Progenitor cell of endocrine pancreas (in vitro differentiated cells): ENCODE data around the gene NTSR1. TPM values are rescaled to one million over a fixed set of nuclear protein-coding genes. Genes with fewer than 3 reads are reported as not detected.

Experiments used
- DNase-seq: peaks from one replicate; pipeline ENCODE4 v3.0.0; 2021; ENCODE audit warnings: low spot score; ENCODE audit not compliant: unreplicated experiment
- H3K27ac Mint-ChIP-seq: 2 replicates; pipeline ENCODE4 v1.8.0; 2021; ENCODE audit warnings: mild to moderate bottlenecking, moderate library complexity, mixed read lengths
- H3K27me3 Mint-ChIP-seq: 2 replicates; pipeline ENCODE4 v1.8.0; 2021; ENCODE audit warnings: mixed read lengths
- H3K36me3 Mint-ChIP-seq: 2 replicates; pipeline ENCODE4 v1.8.0; 2022; ENCODE audit warnings: mixed read lengths; ENCODE audit not compliant: insufficient read depth
- H3K4me1 Mint-ChIP-seq: 2 replicates; pipeline ENCODE4 v1.8.0; 2021; ENCODE audit warnings: low read depth, mixed read lengths
- H3K4me3 Mint-ChIP-seq: 2 replicates; pipeline ENCODE4 v1.8.0; 2021; ENCODE audit warnings: low read depth, mild to moderate bottlenecking, moderate library complexity, mixed read lengths
- H3K9me3 Mint-ChIP-seq: 2 replicates; pipeline ENCODE4 v1.8.0; 2021; ENCODE audit warnings: low read depth, mixed read lengths
- CTCF ChIP-seq: fragments of 200-600 bp; sonication (generic); IDR thresholded peaks from one replicate; pipeline ENCODE4 v1.5.0; 2021; ENCODE audit warnings: antibody characterized with exemption, mild to moderate bottlenecking; ENCODE audit not compliant: unreplicated experiment
- total RNA-seq: library from RNA; stranded (reverse); gene quantifications from 2 replicates; pipeline ENCODE4 v1.2.1, GENCODE V29; 2021

NTSR1 gene
- total RNA-seq, 1 donor from 2014 or later: not detected

DNA sequence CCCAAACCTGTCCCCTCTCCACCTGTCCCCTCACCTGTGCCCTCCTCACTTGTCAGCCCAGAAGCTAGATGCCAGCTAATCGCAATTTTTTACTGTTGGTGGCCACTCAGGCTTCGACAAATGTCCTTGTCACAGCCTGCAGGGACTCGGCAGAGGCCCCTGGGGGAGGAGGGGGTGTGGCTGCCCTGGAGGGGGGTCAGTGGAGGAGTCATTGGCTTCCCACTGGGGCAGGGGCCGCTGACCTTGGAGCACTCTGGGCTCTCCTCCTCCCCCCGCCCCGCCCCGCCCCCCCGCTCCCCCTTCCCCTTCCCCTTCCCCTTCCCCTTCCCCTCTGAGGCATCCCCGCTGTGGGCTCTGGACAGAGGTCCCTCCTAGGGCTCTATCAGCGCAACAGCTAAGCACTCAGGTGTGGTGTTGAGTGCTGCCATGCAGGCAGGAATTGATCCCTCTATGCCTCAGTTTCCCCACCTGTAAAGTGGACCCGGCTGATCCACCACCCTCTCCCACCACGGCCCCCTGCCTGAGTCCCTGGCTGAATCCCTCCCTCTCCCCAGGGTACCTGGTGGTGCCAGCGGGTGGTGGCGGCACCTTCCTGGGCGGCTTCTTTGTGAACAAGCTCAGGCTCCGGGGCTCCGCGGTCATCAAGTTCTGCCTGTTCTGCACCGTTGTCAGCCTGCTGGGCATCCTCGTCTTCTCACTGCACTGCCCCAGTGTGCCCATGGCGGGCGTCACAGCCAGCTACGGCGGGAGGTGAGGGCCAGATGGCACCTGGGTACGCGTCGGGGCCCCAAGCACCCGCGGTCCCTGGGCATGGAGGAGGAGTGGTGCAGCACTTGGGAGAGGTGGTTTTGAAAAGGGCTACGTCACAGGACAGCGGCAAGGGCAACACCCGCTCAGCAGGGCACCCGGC, 42.6 kb upstream of the NTSR1 start:
- DNase-seq: no peak
- Mint-ChIP-seq H3K36me3 (no peaks in the 10 kb centered on the region), H3K27ac (no peak overlapping the region), H3K9me3 (no peaks in the 10 kb centered on the region), H3K27me3 (peaks cover 2% of the 10 kb centered on the region), H3K4me3 (no peak overlapping the region), H3K4me1 (peaks cover 2% of the 10 kb centered on the region)
- no peak for TF ChIP-seq CTCF

- Mint-ChIP-seq H3K27me3 (peaks cover 2% of the 10 kb centered on the region), H3K4me1 (peaks cover 2% of the 10 kb centered on the region), H3K9me3 (no peaks in the 10 kb centered on the region), H3K36me3 (no peaks in the 10 kb centered on the region), H3K27ac (peak overlapping the region; percentile 41), H3K4me3 (no peak overlapping the region)
- DNase-seq: no peak
- TF ChIP-seq CTCF: no peak
Observed at GRCh38 chr20:62666736-62667529, 41.7 kb upstream of the NTSR1 start.

- no peaks in the 10 kb centered on the region for H3K9me3 Mint-ChIP-seq
- no peaks in the 10 kb centered on the region for H3K36me3 Mint-ChIP-seq
- H3K4me3 Mint-ChIP-seq: no peak overlapping the region
- no peak overlapping the region for H3K27ac Mint-ChIP-seq
- TF ChIP-seq CTCF: no peak
- DNase-seq: no peak
- peaks cover 2% of the 10 kb centered on the region for H3K4me1 Mint-ChIP-seq
- peaks cover 2% of the 10 kb centered on the region for H3K27me3 Mint-ChIP-seq
Observed at GRCh38 chr20:62667530-62668440, 40.9 kb upstream of the NTSR1 start.

- H3K4me3 Mint-ChIP-seq: no peak overlapping the region
- TF ChIP-seq CTCF: peak; percentile 81
Observed at GRCh38 chr20:62668441-62669027, 40.1 kb upstream of the NTSR1 start.

More at GRCh38 chr20:62668441-62669027, 40.1 kb upstream of the NTSR1 start:
- no peaks in the 10 kb centered on the region for H3K36me3 Mint-ChIP-seq
- no peak overlapping the region for H3K27ac Mint-ChIP-seq
- H3K4me1 Mint-ChIP-seq: peaks cover 2% of the 10 kb centered on the region
- DNase-seq: peak; percentile 64
- no peaks in the 10 kb centered on the region for H3K9me3 Mint-ChIP-seq
- H3K27me3 Mint-ChIP-seq: peaks cover 2% of the 10 kb centered on the region
